ENCODE data around the gene FARS2.

FARS2 gene

DNA sequence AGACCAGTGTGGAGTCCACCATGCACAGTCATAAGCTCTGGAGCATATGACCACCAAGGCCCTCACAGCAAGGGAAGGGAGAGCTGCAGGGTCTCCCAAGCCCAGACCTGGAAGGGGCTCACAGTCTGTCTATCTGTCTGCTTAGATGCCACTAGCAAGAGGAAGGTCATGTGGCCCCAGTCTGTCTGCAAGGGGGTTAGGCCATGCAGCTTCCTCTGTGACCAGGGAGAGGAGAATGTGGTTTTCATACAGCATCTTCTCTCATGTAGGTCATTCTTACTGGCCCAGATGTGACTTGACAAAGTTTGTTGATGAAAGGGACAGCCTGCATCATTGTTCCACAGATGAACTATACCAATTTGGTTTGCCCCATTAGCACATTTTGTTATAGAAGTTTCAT lies 260.8 kb downstream of the FARS2 start:
- H2AK5ac ChIP-seq (ENCODE audit: low read length) = no peak overlapping the region
- H4K91ac ChIP-seq (ENCODE audit: low read depth, low read length) = no peak overlapping the region
- H3K4ac ChIP-seq (ENCODE audit: low read depth, low read length) = no peak overlapping the region
- no peak overlapping the region for H2AFZ ChIP-seq (ENCODE audit: insufficient read depth, low read length, poor library complexity)
- H3K4me3 ChIP-seq (ENCODE audit: low read depth, low read length) = no peak overlapping the region
- H2BK5ac ChIP-seq (ENCODE audit: low read depth, low read length, poor library complexity) = no peak overlapping the region
- H2BK120ac ChIP-seq (ENCODE audit: insufficient read depth, low read length, poor library complexity) = no peak overlapping the region
- H3K79me2 ChIP-seq (ENCODE audit: control insufficient read depth, insufficient read depth, low read length, poor library complexity) = no peaks in the 10 kb centered on the region
- H3K23ac ChIP-seq (ENCODE audit: low read length) = no peak overlapping the region
- H3K9ac ChIP-seq (ENCODE audit: low read length) = no peak overlapping the region
- no peak overlapping the region for H3K27ac ChIP-seq (ENCODE audit: low read depth, low read length)
- H4K12ac ChIP-seq (ENCODE audit: low read depth, low read length) = no peak overlapping the region
- H3K14ac ChIP-seq (ENCODE audit: low read length) = no peak overlapping the region
- no peak overlapping the region for H4K8ac ChIP-seq (ENCODE audit: low read depth, low read length)
- H3K4me1 ChIP-seq (ENCODE audit: control insufficient read depth in 1 of 2, insufficient read depth in 2 of 2, low read length in 2 of 2) = no peaks in the 10 kb centered on the region
- H3K18ac ChIP-seq (ENCODE audit: low read length) = no peak overlapping the region
- H2BK12ac ChIP-seq (ENCODE audit: low read length) = no peak overlapping the region
- H3K79me1 ChIP-seq (ENCODE audit: low read length) = no peaks in the 10 kb centered on the region
- no peak overlapping the region for H3K4me2 ChIP-seq (ENCODE audit: low read length)
- no peaks in the 10 kb centered on the region for H3K9me3 ChIP-seq (ENCODE audit: insufficient read depth, low read depth, low read length)
- no peaks in the 10 kb centered on the region for H3K36me3 ChIP-seq (ENCODE audit: control insufficient read depth in 1 of 2, insufficient read depth in 2 of 2, low read length in 2 of 2)
- no peak for DNase-seq
- no peaks in the 10 kb centered on the region for H3K27me3 ChIP-seq (ENCODE audit: insufficient read depth, low read length)

DNA sequence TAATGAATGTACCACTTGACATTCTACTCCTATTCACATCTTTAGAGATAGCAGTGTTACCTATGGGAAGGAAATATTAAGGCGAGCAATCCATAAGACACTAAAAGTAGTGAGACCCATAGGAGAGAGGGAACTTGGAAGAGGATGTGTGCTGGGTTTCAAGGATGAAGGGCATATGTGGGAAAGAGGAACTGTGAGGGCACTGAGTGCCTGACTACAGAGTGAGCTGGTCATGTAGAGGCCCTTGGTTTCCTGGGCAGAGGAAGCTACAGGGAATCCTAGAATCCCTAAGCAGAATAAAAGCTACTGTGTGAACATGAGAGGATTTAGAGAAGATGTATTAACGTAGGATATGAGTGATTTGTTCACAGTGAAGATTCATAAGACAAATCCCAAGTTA lies 262.8 kb downstream of the FARS2 start:
- Histone ChIP-seq H4K91ac (ENCODE audit: low read depth, low read length) (no peak overlapping the region), H3K18ac (ENCODE audit: low read length) (no peak overlapping the region), H3K14ac (ENCODE audit: low read length) (no peak overlapping the region), H4K8ac (ENCODE audit: low read depth, low read length) (no peak overlapping the region), H3K27ac (ENCODE audit: low read depth, low read length) (no peak overlapping the region), H3K79me2 (ENCODE audit: control insufficient read depth, insufficient read depth, low read length, poor library complexity) (no peaks in the 10 kb centered on the region), H3K23ac (ENCODE audit: low read length) (no peak overlapping the region), H3K9ac (ENCODE audit: low read length) (no peak overlapping the region), H3K36me3 (ENCODE audit: control insufficient read depth in 1 of 2, insufficient read depth in 2 of 2, low read length in 2 of 2) (no peaks in the 10 kb centered on the region), H2BK120ac (ENCODE audit: insufficient read depth, low read length, poor library complexity) (no peak overlapping the region), H3K4me2 (ENCODE audit: low read length) (no peak overlapping the region), H3K4ac (ENCODE audit: low read depth, low read length) (no peak overlapping the region), H3K4me3 (ENCODE audit: low read depth, low read length) (no peak overlapping the region), H3K9me3 (ENCODE audit: insufficient read depth, low read depth, low read length) (no peaks in the 10 kb centered on the region), H4K12ac (ENCODE audit: low read depth, low read length) (no peak overlapping the region), H3K4me1 (ENCODE audit: control insufficient read depth in 1 of 2, insufficient read depth in 2 of 2, low read length in 2 of 2) (no peaks in the 10 kb centered on the region), H2AK5ac (ENCODE audit: low read length) (no peak overlapping the region), H3K79me1 (ENCODE audit: low read length) (no peaks in the 10 kb centered on the region), H2BK5ac (ENCODE audit: low read depth, low read length, poor library complexity) (no peak overlapping the region), H3K27me3 (ENCODE audit: insufficient read depth, low read length) (no peaks in the 10 kb centered on the region), H2AFZ (ENCODE audit: insufficient read depth, low read length, poor library complexity) (no peak overlapping the region), H2BK12ac (ENCODE audit: low read length) (no peak overlapping the region)
- 100% methylated on average over 1 of the region's 2 CpGs for WGBS (ENCODE audit: extremely low coverage, insufficient coverage, insufficient read length)
- DNase-seq = no peak

DNA sequence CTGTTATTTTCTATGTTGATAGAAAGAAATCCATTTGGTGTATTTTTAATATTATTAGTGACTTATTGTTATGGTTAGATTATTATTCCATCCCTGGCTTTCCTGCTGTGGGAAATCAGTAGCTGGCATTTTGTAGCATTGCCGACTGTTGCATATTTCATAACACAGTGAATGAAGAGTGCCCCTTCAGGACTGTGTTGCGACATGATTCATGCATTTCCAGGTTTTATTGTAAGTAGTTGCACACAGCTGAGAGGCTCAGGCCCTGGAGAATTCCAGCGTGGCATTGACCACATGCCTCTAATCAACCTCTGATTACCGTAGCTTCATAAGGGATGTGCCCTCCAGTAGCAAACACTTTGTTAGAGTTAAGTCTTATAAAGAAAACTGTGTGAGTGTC lies 263.9 kb downstream of the FARS2 start:
- Histone ChIP-seq H3K79me2 (ENCODE audit: control insufficient read depth, insufficient read depth, low read length, poor library complexity) (no peaks in the 10 kb centered on the region), H3K4me2 (ENCODE audit: low read length) (no peak overlapping the region), H3K9me3 (ENCODE audit: insufficient read depth, low read depth, low read length) (no peaks in the 10 kb centered on the region), H3K4me3 (ENCODE audit: low read depth, low read length) (no peak overlapping the region), H2BK12ac (ENCODE audit: low read length) (no peak overlapping the region), H3K4ac (ENCODE audit: low read depth, low read length) (no peak overlapping the region), H4K91ac (ENCODE audit: low read depth, low read length) (no peak overlapping the region), H3K36me3 (ENCODE audit: control insufficient read depth in 1 of 2, insufficient read depth in 2 of 2, low read length in 2 of 2) (no peaks in the 10 kb centered on the region), H3K27me3 (ENCODE audit: insufficient read depth, low read length) (no peaks in the 10 kb centered on the region), H4K12ac (ENCODE audit: low read depth, low read length) (no peak overlapping the region), H3K18ac (ENCODE audit: low read length) (no peak overlapping the region), H2BK120ac (ENCODE audit: insufficient read depth, low read length, poor library complexity) (no peak overlapping the region), H2BK5ac (ENCODE audit: low read depth, low read length, poor library complexity) (no peak overlapping the region), H3K9ac (ENCODE audit: low read length) (no peak overlapping the region), H3K14ac (ENCODE audit: low read length) (no peak overlapping the region), H3K27ac (ENCODE audit: low read depth, low read length) (no peak overlapping the region), H3K79me1 (ENCODE audit: low read length) (no peaks in the 10 kb centered on the region), H3K23ac (ENCODE audit: low read length) (no peak overlapping the region), H2AFZ (ENCODE audit: insufficient read depth, low read length, poor library complexity) (no peak overlapping the region), H3K4me1 (ENCODE audit: control insufficient read depth in 1 of 2, insufficient read depth in 2 of 2, low read length in 2 of 2) (no peaks in the 10 kb centered on the region), H2AK5ac (ENCODE audit: low read length) (no peak overlapping the region), H4K8ac (ENCODE audit: low read depth, low read length) (no peak overlapping the region)
- WGBS (ENCODE audit: extremely low coverage, insufficient coverage, insufficient read length) = no CpG with 5 or more reads among the region's 4 CpGs
- no peak for DNase-seq

DNA sequence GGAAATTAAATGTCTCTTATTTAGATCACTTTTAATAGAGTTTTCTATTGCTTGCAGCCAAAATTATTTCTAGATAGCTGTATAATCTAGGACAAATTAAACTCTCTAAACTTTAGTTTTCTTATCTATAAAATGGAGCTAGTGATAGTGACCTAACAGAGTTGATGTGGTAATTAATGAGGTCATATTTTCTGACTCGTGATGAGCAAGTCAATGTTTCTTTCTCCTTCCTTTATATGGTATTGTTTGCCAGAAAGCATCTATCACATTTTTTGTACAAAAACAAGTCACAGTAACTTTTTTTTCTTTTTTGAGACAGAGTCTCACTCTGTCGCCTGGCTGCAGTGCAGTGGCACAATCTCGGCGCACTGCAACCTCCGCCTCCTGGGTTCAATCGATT lies 267.7 kb downstream of the FARS2 start:
- Histone ChIP-seq H3K27ac (ENCODE audit: low read depth, low read length) (no peak overlapping the region), H3K9ac (ENCODE audit: low read length) (no peak overlapping the region), H4K91ac (ENCODE audit: low read depth, low read length) (no peak overlapping the region), H2BK120ac (ENCODE audit: insufficient read depth, low read length, poor library complexity) (no peak overlapping the region), H3K36me3 (ENCODE audit: control insufficient read depth in 1 of 2, insufficient read depth in 2 of 2, low read length in 2 of 2) (no peaks in the 10 kb centered on the region), H3K4me1 (ENCODE audit: control insufficient read depth in 1 of 2, insufficient read depth in 2 of 2, low read length in 2 of 2) (no peaks in the 10 kb centered on the region), H3K4me2 (ENCODE audit: low read length) (no peak overlapping the region), H2BK5ac (ENCODE audit: low read depth, low read length, poor library complexity) (no peak overlapping the region), H2AFZ (ENCODE audit: insufficient read depth, low read length, poor library complexity) (no peak overlapping the region), H3K79me1 (ENCODE audit: low read length) (no peaks in the 10 kb centered on the region), H3K4ac (ENCODE audit: low read depth, low read length) (no peak overlapping the region), H3K23ac (ENCODE audit: low read length) (no peak overlapping the region), H2BK12ac (ENCODE audit: low read length) (no peak overlapping the region), H4K8ac (ENCODE audit: low read depth, low read length) (no peak overlapping the region), H3K27me3 (ENCODE audit: insufficient read depth, low read length) (no peaks in the 10 kb centered on the region), H2AK5ac (ENCODE audit: low read length) (no peak overlapping the region), H3K18ac (ENCODE audit: low read length) (no peak overlapping the region), H3K4me3 (ENCODE audit: low read depth, low read length) (no peak overlapping the region), H3K9me3 (ENCODE audit: insufficient read depth, low read depth, low read length) (no peaks in the 10 kb centered on the region), H3K79me2 (ENCODE audit: control insufficient read depth, insufficient read depth, low read length, poor library complexity) (no peaks in the 10 kb centered on the region), H3K14ac (ENCODE audit: low read length) (no peak overlapping the region), H4K12ac (ENCODE audit: low read depth, low read length) (no peak overlapping the region)
- DNase-seq = no peak
- WGBS (ENCODE audit: extremely low coverage, insufficient coverage, insufficient read length) = no CpG with 5 or more reads among the region's 6 CpGs

DNA sequence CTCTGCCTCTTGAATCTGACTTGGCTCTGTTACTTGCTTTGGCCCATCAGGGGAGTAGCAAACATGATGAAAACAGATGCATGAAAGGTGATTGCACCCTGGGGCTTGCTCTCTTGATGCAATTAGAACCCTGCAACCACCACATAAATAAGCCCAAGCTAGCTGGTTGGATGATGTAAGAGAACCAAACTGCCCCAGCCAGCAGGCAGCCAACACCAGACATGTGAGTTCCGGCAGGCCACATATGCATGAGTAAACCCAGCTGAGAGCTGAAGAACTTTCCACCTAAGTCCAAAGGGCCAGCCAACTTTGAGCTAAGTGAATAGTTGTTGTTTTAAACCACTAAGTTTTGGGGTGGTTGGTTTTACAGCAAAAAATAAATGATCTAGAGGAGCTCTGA lies 268.4 kb downstream of the FARS2 start:
- Histone ChIP-seq H4K91ac (ENCODE audit: low read depth, low read length) (no peak overlapping the region), H2AK5ac (ENCODE audit: low read length) (no peak overlapping the region), H3K79me1 (ENCODE audit: low read length) (no peaks in the 10 kb centered on the region), H2BK120ac (ENCODE audit: insufficient read depth, low read length, poor library complexity) (no peak overlapping the region), H3K9ac (ENCODE audit: low read length) (no peak overlapping the region), H3K18ac (ENCODE audit: low read length) (no peak overlapping the region), H3K27ac (ENCODE audit: low read depth, low read length) (no peak overlapping the region), H3K9me3 (ENCODE audit: insufficient read depth, low read depth, low read length) (no peaks in the 10 kb centered on the region), H3K4ac (ENCODE audit: low read depth, low read length) (no peak overlapping the region), H3K36me3 (ENCODE audit: control insufficient read depth in 1 of 2, insufficient read depth in 2 of 2, low read length in 2 of 2) (no peaks in the 10 kb centered on the region), H2BK5ac (ENCODE audit: low read depth, low read length, poor library complexity) (no peak overlapping the region), H3K23ac (ENCODE audit: low read length) (no peak overlapping the region), H4K8ac (ENCODE audit: low read depth, low read length) (no peak overlapping the region), H3K4me2 (ENCODE audit: low read length) (no peak overlapping the region), H3K4me1 (ENCODE audit: control insufficient read depth in 1 of 2, insufficient read depth in 2 of 2, low read length in 2 of 2) (no peaks in the 10 kb centered on the region), H2BK12ac (ENCODE audit: low read length) (no peak overlapping the region), H2AFZ (ENCODE audit: insufficient read depth, low read length, poor library complexity) (no peak overlapping the region), H3K14ac (ENCODE audit: low read length) (no peak overlapping the region), H4K12ac (ENCODE audit: low read depth, low read length) (no peak overlapping the region), H3K27me3 (ENCODE audit: insufficient read depth, low read length) (no peaks in the 10 kb centered on the region), H3K4me3 (ENCODE audit: low read depth, low read length) (no peak overlapping the region), H3K79me2 (ENCODE audit: control insufficient read depth, insufficient read depth, low read length, poor library complexity) (no peaks in the 10 kb centered on the region)
- no CpG with 5 or more reads among the region's 1 CpG for WGBS (ENCODE audit: extremely low coverage, insufficient coverage, insufficient read length)
- no peak for DNase-seq
